CD14-positive monocyte (primary cell): ENCODE measurements around the gene FRZB. TPM values are rescaled to one million over a fixed set of nuclear protein-coding genes. Genes with fewer than 3 reads are reported as not detected.

ENCODE experiments used
- DNase-seq, 3 donors: peaks; one replicate each; pipeline ENCODE4 v3.0.0-alpha.2; 2011 to 2022
- H2AFZ ChIP-seq: 2 replicates; pipeline ENCODE4 v1.6.0; 2012; ENCODE audit warnings: mild to moderate bottlenecking, low read depth, low read length, inconsistent platforms; ENCODE audit not compliant: insufficient read depth, poor library complexity, severe bottlenecking
- H3K27ac ChIP-seq, 2 donors: 1 replicate in 1 of 2; 2 replicates in 1 of 2; pipeline ENCODE4 v1.5.1; 2012 to 2013; ENCODE audit warnings: low read length in 2 of 2, control low read depth in 1 of 2, inconsistent platforms in 1 of 2, low read depth in 1 of 2, mild to moderate bottlenecking in 1 of 2
- H3K27me3 ChIP-seq, 2 donors: one replicate each; pipeline versions ENCODE4 v1.6.0 to v1.6.1; 2011 to 2013; ENCODE audit warnings: low read length in 2 of 2; ENCODE audit not compliant: control insufficient read depth in 2 of 2, insufficient read depth in 2 of 2
- H3K36me3 ChIP-seq, 2 donors: replicated peaks in 1 of 2; 1 replicate in 1 of 2; 2 replicates in 1 of 2; pipeline versions ENCODE4 v1.5.1 to v1.6.1; 2012 to 2013; ENCODE audit warnings: low read length in 2 of 2, control low read depth in 1 of 2, inconsistent platforms in 1 of 2, mild to moderate bottlenecking in 1 of 2; ENCODE audit not compliant: insufficient read depth in 2 of 2, control insufficient read depth in 1 of 2
- H3K4me1 ChIP-seq, 2 donors: 1 replicate in 1 of 2; 2 replicates in 1 of 2; pipeline versions ENCODE4 v1.5.1 to v1.6.1; 2012 to 2013; ENCODE audit warnings: low read length in 2 of 2, control low read depth in 1 of 2, inconsistent platforms in 1 of 2, mild to moderate bottlenecking in 1 of 2, moderate library complexity in 1 of 2; ENCODE audit not compliant: insufficient read depth in 2 of 2, control insufficient read depth in 1 of 2
- H3K4me2 ChIP-seq: replicated peaks from 2 replicates; pipeline ENCODE3; 2012; ENCODE audit warnings: low read length, moderate library complexity, mild to moderate bottlenecking; ENCODE audit not compliant: poor library complexity, severe bottlenecking; ENCODE audit errors: extremely low read depth
- H3K4me3 ChIP-seq, 3 experiments: fragments of 200-600 bp in 1 of 3; sonication (generic) in 1 of 3; replicated peaks in 1 of 3; 1 replicate in 2 of 3; 2 replicates in 1 of 3; pipeline ENCODE4 v1.5.1; 2011 to 2013; ENCODE audit warnings: low read length in 3 of 3, mild to moderate bottlenecking in 3 of 3, control low read depth in 2 of 3, low read depth in 2 of 3, inconsistent platforms in 1 of 3, moderate library complexity in 1 of 3
- H3K79me2 ChIP-seq: 2 replicates; pipeline ENCODE4 v1.6.0; 2012; ENCODE audit warnings: mild to moderate bottlenecking, control low read depth, inconsistent platforms, low read length, moderate library complexity; ENCODE audit not compliant: insufficient read depth
- H3K9ac ChIP-seq: 2 replicates; pipeline ENCODE4 v1.6.0; 2017; ENCODE audit warnings: low read length, mild to moderate bottlenecking; ENCODE audit not compliant: insufficient read depth, poor library complexity, severe bottlenecking
- H3K9me3 ChIP-seq, 2 donors: replicated peaks in 1 of 2; 1 replicate in 1 of 2; 2 replicates in 1 of 2; pipeline versions ENCODE4 v1.5.1 to v1.6.1; 2012 to 2013; ENCODE audit warnings: low read length in 2 of 2, control low read depth in 1 of 2; ENCODE audit not compliant: control insufficient read depth in 1 of 2, insufficient read depth in 1 of 2
- H4K20me1 ChIP-seq: 2 replicates; pipeline ENCODE4 v1.6.0; 2012; ENCODE audit warnings: mild to moderate bottlenecking, low read length, control low read depth, moderate library complexity; ENCODE audit not compliant: insufficient read depth
- H3K27ac Mint-ChIP-seq, 7 donors: one replicate each; pipeline ENCODE4 v1.8.0; 2020; ENCODE audit warnings: mild to moderate bottlenecking in 7 of 7, mixed read lengths in 7 of 7, moderate library complexity in 6 of 7, inconsistent platforms in 2 of 7
- H3K27me3 Mint-ChIP-seq, 3 donors: one replicate each; pipeline ENCODE4 v1.8.0; 2021 to 2022; ENCODE audit warnings: low read depth in 3 of 3, mild to moderate bottlenecking in 3 of 3, mixed read lengths in 3 of 3, moderate library complexity in 3 of 3, inconsistent platforms in 1 of 3
- H3K36me3 Mint-ChIP-seq, 2 donors: one replicate each; pipeline ENCODE4 v1.8.0; 2020; ENCODE audit warnings: mixed read lengths in 2 of 2, inconsistent platforms in 1 of 2, mild to moderate bottlenecking in 1 of 2
- H3K4me1 Mint-ChIP-seq: one replicate; pipeline ENCODE4 v1.8.0; 2020; ENCODE audit warnings: mild to moderate bottlenecking, mixed read lengths
- H3K4me3 Mint-ChIP-seq, 2 donors: one replicate each; pipeline ENCODE4 v1.8.0; 2020; ENCODE audit warnings: mild to moderate bottlenecking in 2 of 2, mixed read lengths in 2 of 2, moderate library complexity in 1 of 2
- H3K9me3 Mint-ChIP-seq, 7 donors: one replicate each; pipeline ENCODE4 v1.8.0; 2020 to 2022; ENCODE audit warnings: mixed read lengths in 7 of 7, mild to moderate bottlenecking in 6 of 7, moderate library complexity in 6 of 7, inconsistent platforms in 2 of 7
- CTCF ChIP-seq: fragments of 200-600 bp; IDR thresholded peaks from one replicate; pipeline ENCODE4 v1.8.0; 2022; ENCODE audit warnings: antibody characterized with exemption, mild to moderate bottlenecking
- WGBS: methylation state at CpG from one replicate; pipeline ENCODE4 v1.1.5; 2013; ENCODE audit warnings: missing lambda C conversion rate; ENCODE audit not compliant: insufficient coverage; 5-methylcytosine and 5-hydroxymethylcytosine counted together
- intact Hi-C, 2 donors: fragments of 100-400 bp; cut with micrococcal nuclease; formaldehyde crosslinking; loops; one replicate each; pipeline versions ENCODE4 v1.15.0 to v1.15.1; 2023
- polyA plus RNA-seq, 3 donors: library from polyadenylated mRNA; depleted of rRNA in 1 of 3; unstranded in 2 of 3; stranded (reverse) in 1 of 3; fragments of 300-500 nt in 2 of 3; fragments of >200 nt in 1 of 3; fragmentation: Illumina TruSeq in 2 of 3; gene quantifications; 1 replicate in 2 of 3; 2 replicates in 1 of 3; pipeline ENCODE4 v1.2.3, GENCODE V29; 2012 to 2021

FRZB gene
- polyA plus RNA-seq, 3 donors = not detected

GRCh38 chr2:182822733-182823132 is 43.7 kb downstream of the FRZB start:
- no peak overlapping the region for H2AFZ ChIP-seq
- H3K9me3 ChIP-seq = no peaks in the 10 kb centered on the region
- H3K4me2 ChIP-seq = no peak overlapping the region
- H3K4me3 Mint-ChIP-seq = no peak overlapping the region
- no peak overlapping the region for H3K27ac ChIP-seq
- H3K79me2 ChIP-seq = no peaks in the 10 kb centered on the region
- no peaks in the 10 kb centered on the region for H3K36me3 Mint-ChIP-seq
- H3K27me3 ChIP-seq = no peaks in the 10 kb centered on the region
- no peak overlapping the region for H3K9ac ChIP-seq
- no peak overlapping the region for H3K27ac Mint-ChIP-seq
- peaks cover 0 to 6% (median 0%) of the 10 kb centered on the region in 7 donors for H3K9me3 Mint-ChIP-seq
- H3K27me3 Mint-ChIP-seq = peaks cover 0 to 4% (median 0%) of the 10 kb centered on the region in 3 donors
- H3K4me1 Mint-ChIP-seq = no peaks in the 10 kb centered on the region
- 100% methylated on average over 1 of the region's 2 CpGs for WGBS
- H3K4me3 ChIP-seq = no peak overlapping the region
- H4K20me1 ChIP-seq = no peaks in the 10 kb centered on the region
- no peak for DNase-seq
- no peaks in the 10 kb centered on the region for H3K36me3 ChIP-seq
- TF ChIP-seq CTCF = no peak
- intact Hi-C loops = no loop called here
- no peaks in the 10 kb centered on the region for H3K4me1 ChIP-seq

GRCh38 chr2:182821182-182821581 is 45.3 kb downstream of the FRZB start:
- Mint-ChIP-seq H3K27me3 (peaks cover 0 to 4% (median 0%) of the 10 kb centered on the region in 3 donors), H3K4me1 (no peaks in the 10 kb centered on the region), H3K36me3 (no peaks in the 10 kb centered on the region), H3K9me3 (peaks cover 0 to 3% (median 0%) of the 10 kb centered on the region in 7 donors), H3K27ac (no peak overlapping the region), H3K4me3 (no peak overlapping the region)
- Histone ChIP-seq H4K20me1 (no peaks in the 10 kb centered on the region), H3K4me1 (no peaks in the 10 kb centered on the region), H3K4me2 (no peak overlapping the region), H3K79me2 (no peaks in the 10 kb centered on the region), H2AFZ (no peak overlapping the region), H3K27ac (no peak overlapping the region), H3K9me3 (no peaks in the 10 kb centered on the region), H3K36me3 (no peaks in the 10 kb centered on the region), H3K4me3 (no peak overlapping the region), H3K9ac (no peak overlapping the region), H3K27me3 (no peaks in the 10 kb centered on the region)
- no peak for DNase-seq
- no CpG with 5 or more reads among the region's 2 CpGs for WGBS
- intact Hi-C loops = no loop called here
- no peak for TF ChIP-seq CTCF
